GM10266 (cell line): Measurements from ENCODE around the gene KCNA2.

ENCODE experiments used
- DNase-seq: peaks from one replicate; pipeline ENCODE4 v3.0.0; 2012; ENCODE audit errors: extremely low spot score
- CTCF ChIP-seq: IDR thresholded peaks from 2 replicates; pipeline ENCODE4 v1.5.1; 2012; ENCODE audit warnings: mild to moderate bottlenecking, low read depth; ENCODE audit not compliant: control insufficient read depth, insufficient read depth; ENCODE audit errors: missing control alignments

Gene KCNA2

DNA sequence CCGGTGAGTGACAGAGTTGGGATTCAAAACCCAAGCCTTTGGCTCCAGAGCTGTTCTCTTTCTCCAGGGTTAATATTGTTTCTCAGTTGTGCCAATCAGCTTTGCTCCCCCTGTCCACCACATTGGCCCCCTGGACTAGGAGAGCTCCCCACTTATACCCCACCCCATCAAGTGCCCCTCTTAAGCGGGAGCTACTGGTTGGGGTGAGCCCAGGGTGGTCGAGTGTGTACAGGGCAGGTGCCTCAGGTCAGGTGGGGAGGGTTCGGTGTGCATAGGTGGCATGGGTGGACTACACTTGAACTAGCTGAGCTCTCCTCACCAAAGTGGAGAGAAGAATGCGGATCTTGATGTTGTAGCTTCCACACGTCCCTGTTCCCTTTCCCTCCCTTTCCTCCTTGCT is 14.2 kb downstream of the KCNA2 start:
- DNase-seq = no peak
- no peak for TF ChIP-seq CTCF

DNA sequence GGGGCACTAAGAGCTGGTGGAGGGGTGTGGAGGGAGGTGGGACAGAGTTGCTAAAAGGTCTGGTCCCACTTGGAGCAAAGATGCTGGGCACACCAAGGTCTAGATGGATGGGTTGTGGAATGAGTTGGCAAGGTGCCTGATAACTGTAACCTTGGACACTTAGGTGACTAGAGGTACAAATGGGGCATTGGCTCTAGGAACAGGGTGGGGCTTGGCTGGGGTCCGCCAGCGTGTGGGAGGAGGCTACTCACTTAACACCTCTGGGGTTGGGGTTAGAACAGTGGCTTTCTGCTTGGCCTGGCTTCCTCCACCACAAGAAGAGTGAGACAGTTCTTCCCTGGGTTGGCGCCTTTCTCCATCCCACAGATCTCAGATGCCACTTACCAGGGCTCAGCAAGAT is 17.2 kb downstream of the KCNA2 start:
- DNase-seq = no peak
- no peak for TF ChIP-seq CTCF

GRCh38 chr1:110588486-110588885 is 17.7 kb downstream of the KCNA2 start:
- no peak for DNase-seq

DNA sequence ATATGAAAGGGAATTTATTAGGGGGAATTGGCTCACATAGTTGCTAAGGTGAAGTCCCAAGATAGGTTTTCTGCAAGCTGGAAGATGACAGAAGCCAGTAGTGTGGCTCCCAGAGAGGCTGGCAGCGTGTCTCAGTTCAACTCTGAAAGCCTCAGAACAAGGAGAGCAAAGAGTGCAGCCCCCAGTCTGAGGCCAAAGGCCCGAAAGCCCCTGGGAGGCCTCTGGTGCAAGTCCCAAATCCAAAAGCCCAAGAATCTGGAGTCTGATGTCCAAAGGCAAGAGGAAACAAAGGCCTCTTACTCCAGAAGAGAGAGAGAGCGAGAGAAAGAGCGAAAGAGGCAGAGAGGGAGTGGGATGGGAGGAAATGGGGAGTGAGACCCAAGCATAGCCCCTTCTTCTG is 18.3 kb downstream of the KCNA2 start:
- TF ChIP-seq CTCF = no peak
- no peak for DNase-seq

More at GRCh38 chr1:110588486-110588885, 17.7 kb downstream of the KCNA2 start:
- no peak for TF ChIP-seq CTCF

DNA sequence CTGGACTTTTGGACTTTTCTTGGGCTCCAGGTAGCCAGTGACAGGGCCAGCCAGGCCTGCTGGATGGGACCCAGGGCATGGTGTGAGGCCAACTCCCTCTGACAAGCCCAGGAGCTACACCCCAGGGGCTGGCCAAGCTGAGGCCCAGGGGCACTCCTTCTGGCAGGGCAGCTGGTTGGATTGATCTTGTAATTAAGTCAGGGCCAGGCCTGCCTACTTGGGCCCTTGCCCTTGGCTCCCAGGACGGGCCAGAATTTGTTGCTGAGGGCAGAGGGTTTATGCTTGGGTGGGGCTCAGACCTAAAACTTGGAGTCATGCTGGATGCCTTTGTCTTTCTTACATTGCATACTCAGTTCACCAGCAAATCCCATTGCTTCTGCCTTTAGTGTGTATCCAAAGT is 20.7 kb downstream of the KCNA2 start:
- DNase-seq = no peak
- TF ChIP-seq CTCF = no peak

DNA sequence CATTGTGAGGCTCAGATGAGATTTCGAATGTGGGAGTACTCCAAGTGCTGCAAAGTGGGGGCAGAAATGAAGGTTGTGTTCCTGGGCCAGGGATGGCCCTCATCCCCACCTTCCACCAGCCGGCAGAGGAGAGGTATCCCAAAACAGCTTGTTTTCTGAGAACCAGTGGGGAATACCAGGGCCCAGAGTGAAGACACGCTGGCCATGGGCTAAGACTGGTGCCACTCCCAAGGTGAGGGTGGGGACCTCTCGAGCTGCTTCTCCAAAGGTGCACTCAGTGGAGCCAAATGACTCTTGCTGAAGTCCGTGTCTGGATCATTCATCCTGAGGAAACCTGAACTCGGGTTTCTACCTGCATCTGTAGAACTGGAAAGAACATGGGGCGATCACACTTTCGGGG is 22.1 kb downstream of the KCNA2 start:
- TF ChIP-seq CTCF = no peak

DNA sequence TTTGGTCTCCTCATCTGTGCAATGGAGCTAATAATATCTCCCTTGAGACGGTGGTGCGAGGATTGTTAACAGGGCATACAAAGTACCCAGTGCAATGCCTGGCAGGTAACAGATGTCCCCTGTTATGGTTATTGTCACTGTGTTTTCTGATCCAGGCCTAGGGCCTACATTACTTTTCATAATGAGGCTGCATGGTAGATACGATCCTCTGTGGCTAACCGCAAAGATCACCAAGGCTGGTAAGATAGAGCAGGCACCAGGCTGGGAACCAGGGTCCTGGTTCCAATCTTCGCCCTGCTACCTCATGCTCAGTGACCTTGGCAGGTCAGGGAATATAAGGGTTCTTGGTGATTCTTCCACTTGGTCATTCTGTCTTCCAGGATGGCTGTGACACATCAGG is 22.7 kb downstream of the KCNA2 start:
- no peak for TF ChIP-seq CTCF
- DNase-seq = no peak

More for the DNA sequence above, 22.1 kb downstream of the KCNA2 start:
- no peak for DNase-seq
